H1 (cell line): ENCODE data around the gene STEAP4. TPM values are rescaled to one million over a fixed set of nuclear protein-coding genes. Genes with fewer than 3 reads are reported as not detected.

Source experiments
- CTCF ChIA-PET: fragments of 300-600 bp; sonication (Branson Sonifier 250); formaldehyde crosslinking; loops from one replicate; lab custom pipeline; 2021; ENCODE audit not compliant: partially characterized antibody; lab: Charles Lee
- POLR2A ChIA-PET: fragments of 300-600 bp; sonication (Branson Sonifier 250); formaldehyde crosslinking; loops from one replicate; lab custom pipeline; 2021; ENCODE audit warnings: inconsistent platforms; ENCODE audit not compliant: partially characterized antibody; lab: Charles Lee
- DNase-seq, 2 experiments: peaks; one replicate each; pipeline versions ENCODE4 v3.0.0 to v3.0.0-alpha.2; 2010 to 2022; ENCODE audit warnings: low spot score in 2 of 2, low read depth in 1 of 2, mixed read lengths in 1 of 2
- FAIRE-seq: peaks from 2 replicates; lab custom pipeline; 2011; peaks lifted over from hg19 to GRCh38; lab: Jason Lieb, UNC
- H2AFZ ChIP-seq: 2 replicates; pipeline ENCODE4 v1.8.1; 2012; ENCODE audit warnings: low read length, inconsistent platforms
- H2AK5ac ChIP-seq: 2 replicates; pipeline ENCODE4 v1.6.1; 2013; ENCODE audit warnings: low read depth, low read length
- H2BK120ac ChIP-seq: replicated peaks from 2 replicates; pipeline ENCODE3; 2013; ENCODE audit warnings: low read depth, low read length, inconsistent platforms
- H2BK12ac ChIP-seq: 2 replicates; pipeline ENCODE4 v1.6.1; 2013; ENCODE audit warnings: low read depth, low read length
- H2BK15ac ChIP-seq: 2 replicates; pipeline ENCODE4 v1.6.1; 2013; ENCODE audit warnings: low read length
- H2BK20ac ChIP-seq: 2 replicates; pipeline ENCODE4 v1.6.1; 2013; ENCODE audit warnings: low read length
- H2BK5ac ChIP-seq: 2 replicates; pipeline ENCODE4 v1.6.1; 2013; ENCODE audit warnings: low read depth, low read length
- H3K14ac ChIP-seq: 2 replicates; pipeline ENCODE4 v1.6.1; 2013; ENCODE audit warnings: inconsistent platforms; ENCODE audit not compliant: insufficient read length
- H3K18ac ChIP-seq: 2 replicates; pipeline ENCODE4 v1.6.1; 2013; ENCODE audit warnings: low read length; ENCODE audit errors: extremely low read depth
- H3K23ac ChIP-seq: 2 replicates; pipeline ENCODE4 v1.6.1; 2013; ENCODE audit warnings: inconsistent platforms; ENCODE audit not compliant: insufficient read length
- H3K23me2 ChIP-seq: 2 replicates; pipeline ENCODE4 v1.6.1; 2013; ENCODE audit warnings: low read depth, low read length
- H3K27ac ChIP-seq: 2 replicates; pipeline ENCODE4 v1.6.1; 2011; ENCODE audit warnings: low read depth, low read length, inconsistent platforms
- H3K27me3 ChIP-seq, 4 experiments: replicated peaks in 1 of 4; 1 replicate in 1 of 4; 2 replicates in 3 of 4; pipeline versions ENCODE4 v1.6.1 to v1.8.1; 2011 to 2013; ENCODE audit warnings: low read length in 3 of 4, mild to moderate bottlenecking in 3 of 4, inconsistent platforms in 2 of 4, mixed read lengths in 2 of 4, moderate library complexity in 1 of 4; ENCODE audit not compliant: control insufficient read depth in 3 of 4, insufficient read depth in 3 of 4; ENCODE audit errors: extremely low read depth in 1 of 4
- H3K36me3 ChIP-seq, 4 experiments: 2 replicates each; pipeline versions ENCODE4 v1.6.1 to v1.8.1; 2011 to 2013; ENCODE audit warnings: mild to moderate bottlenecking in 4 of 4, low read length in 3 of 4, moderate library complexity in 2 of 4, control low read depth in 1 of 4, inconsistent platforms in 1 of 4; ENCODE audit not compliant: insufficient read depth in 4 of 4, control insufficient read depth in 2 of 4
- H3K4ac ChIP-seq: replicated peaks from 2 replicates; pipeline ENCODE3; 2013; ENCODE audit warnings: low read length, low read depth, mixed read lengths, inconsistent platforms; ENCODE audit not compliant: insufficient read length
- H3K4me1 ChIP-seq, 4 experiments: replicated peaks in 1 of 4; 1 replicate in 1 of 4; 2 replicates in 3 of 4; pipeline versions ENCODE4 v1.6.1 to v1.8.1; 2011 to 2013; ENCODE audit warnings: low read length in 3 of 4, inconsistent platforms in 2 of 4, mixed read lengths in 1 of 4; ENCODE audit not compliant: insufficient read depth in 4 of 4, control insufficient read depth in 3 of 4
- H3K4me2 ChIP-seq, 2 experiments: 2 replicates each; pipeline versions ENCODE4 v1.6.1 to v1.8.1; 2011 to 2013; ENCODE audit warnings: low read depth in 2 of 2, low read length in 2 of 2, control low read depth in 1 of 2, inconsistent platforms in 1 of 2, mild to moderate bottlenecking in 1 of 2; ENCODE audit not compliant: insufficient read depth in 1 of 2
- H3K4me3 ChIP-seq, 4 experiments: fragments of 200-600, 300-600 bp in 1 of 4; sonication (generic), shearing (Covaris generic), sonication (Bioruptor Twin) in 1 of 4; 2 replicates each; pipeline versions ENCODE4 v1.5.1 to v1.8.1; 2011 to 2016; ENCODE audit warnings: low read length in 4 of 4, low read depth in 3 of 4, control low read depth in 2 of 4, inconsistent platforms in 2 of 4, mild to moderate bottlenecking in 2 of 4, mixed read lengths in 1 of 4, moderate library complexity in 1 of 4; ENCODE audit not compliant: insufficient read depth in 2 of 4; ENCODE audit errors: extremely low read depth in 1 of 4
- H3K56ac ChIP-seq: replicated peaks from 2 replicates; pipeline ENCODE3; 2013; ENCODE audit warnings: low read depth, mild to moderate bottlenecking, mixed read lengths, low read length, inconsistent platforms; ENCODE audit not compliant: insufficient read length
- H3K79me1 ChIP-seq: 2 replicates; pipeline ENCODE4 v1.6.1; 2013; ENCODE audit warnings: low read depth, low read length, control low read depth
- H3K79me2 ChIP-seq, 2 experiments: 2 replicates each; pipeline versions ENCODE4 v1.6.1 to v1.8.1; 2012 to 2013; ENCODE audit warnings: low read length in 2 of 2, mild to moderate bottlenecking in 2 of 2, inconsistent platforms in 1 of 2; ENCODE audit not compliant: insufficient read depth in 2 of 2, control insufficient read depth in 1 of 2
- H3K9ac ChIP-seq, 4 experiments: replicated peaks in 1 of 4; 1 replicate in 1 of 4; 2 replicates in 3 of 4; pipeline versions ENCODE4 v1.6.1 to v1.8.1; 2011 to 2013; ENCODE audit warnings: low read depth in 3 of 4, low read length in 3 of 4, control low read depth in 2 of 4, mild to moderate bottlenecking in 2 of 4, moderate library complexity in 2 of 4, inconsistent platforms in 1 of 4; ENCODE audit errors: extremely low read depth in 1 of 4
- H3K9me3 ChIP-seq, 2 experiments: 2 replicates each; pipeline versions ENCODE4 v1.6.1 to v1.8.1; 2012 to 2013; ENCODE audit warnings: mild to moderate bottlenecking in 2 of 2, moderate library complexity in 2 of 2, control low read depth in 1 of 2, inconsistent platforms in 1 of 2, low read depth in 1 of 2, low read length in 1 of 2, mixed read lengths in 1 of 2; ENCODE audit not compliant: insufficient read depth in 2 of 2
- H4K20me1 ChIP-seq, 2 experiments: replicated peaks in 1 of 2; 2 replicates each; pipeline versions ENCODE3 to v1.8.1; 2011 to 2013; ENCODE audit warnings: inconsistent platforms in 2 of 2, low read length in 2 of 2, mild to moderate bottlenecking in 1 of 2; ENCODE audit not compliant: insufficient read depth in 2 of 2, control insufficient read depth in 1 of 2
- H4K5ac ChIP-seq: 2 replicates; pipeline ENCODE4 v1.6.1; 2013; ENCODE audit warnings: low read length, low read depth, mixed read lengths, inconsistent platforms; ENCODE audit not compliant: insufficient read length
- H4K8ac ChIP-seq: 2 replicates; pipeline ENCODE4 v1.8.0; 2013; ENCODE audit warnings: mild to moderate bottlenecking, moderate library complexity, low read length, inconsistent platforms; ENCODE audit not compliant: insufficient read depth; ENCODE audit errors: extremely low read depth
- H4K91ac ChIP-seq: replicated peaks from 2 replicates; pipeline ENCODE3; 2013; ENCODE audit warnings: low read length, mixed read lengths, inconsistent platforms; ENCODE audit not compliant: insufficient read length
- BRCA1 ChIP-seq: IDR thresholded peaks from 2 replicates; pipeline ENCODE4 v1.6.1; 2012; ENCODE audit warnings: low read depth, low read length, improper control_type of control experiment
- CBX5 ChIP-seq: fragments of 300-800, 300-1000 bp; sonication (generic); IDR thresholded peaks from 2 replicates; pipeline ENCODE4 v1.7.1; 2016; ENCODE audit warnings: antibody characterized with exemption, low read length, low read depth
- CTBP2 ChIP-seq: IDR thresholded peaks from 2 replicates; pipeline ENCODE4 v1.7.0; 2011; ENCODE audit warnings: borderline replicate concordance, mild to moderate bottlenecking, moderate library complexity, mixed read lengths, low read length; ENCODE audit not compliant: insufficient read depth, insufficient read length
- HDAC6 ChIP-seq: IDR thresholded peaks from one replicate; pipeline ENCODE4 v1.7.1; 2012; ENCODE audit warnings: low read depth, mild to moderate bottlenecking, inconsistent platforms, low read length, moderate library complexity
- NRF1 ChIP-seq: IDR thresholded peaks from 2 replicates; pipeline ENCODE4 v1.6.1; 2011; ENCODE audit warnings: mild to moderate bottlenecking, low read depth, low read length, improper control_type of control experiment
- POU5F1 ChIP-seq: IDR thresholded peaks from 2 replicates; pipeline ENCODE4 v1.6.1; 2011; ENCODE audit warnings: low read depth, mild to moderate bottlenecking, low read length, moderate library complexity
- RAD21 ChIP-seq, 2 experiments: IDR thresholded peaks in 1 of 2; conservative IDR thresholded peaks in 1 of 2; 2 replicates each; pipeline ENCODE4 v1.6.1; 2011; ENCODE audit warnings: low read depth in 2 of 2, low read length in 2 of 2, improper control_type of control experiment in 1 of 2, inconsistent platforms in 1 of 2, mild to moderate bottlenecking in 1 of 2, moderate library complexity in 1 of 2
- RFX5 ChIP-seq: IDR thresholded peaks from 2 replicates; pipeline ENCODE4 v1.6.1; 2011; ENCODE audit warnings: low read depth, low read length, improper control_type of control experiment, borderline replicate concordance
- SIN3A ChIP-seq, 2 experiments: IDR thresholded peaks in 1 of 2; conservative IDR thresholded peaks in 1 of 2; 2 replicates each; pipeline ENCODE4 v1.6.1; 2011 to 2012; ENCODE audit warnings: low read length in 2 of 2, improper control_type of control experiment in 1 of 2, low read depth in 1 of 2, mild to moderate bottlenecking in 1 of 2
- SP1 ChIP-seq: IDR thresholded peaks from 2 replicates; pipeline ENCODE4 v1.6.1; 2011; ENCODE audit warnings: low read depth, low read length
- SP4 ChIP-seq: IDR thresholded peaks from 2 replicates; pipeline ENCODE4 v1.6.1; 2012; ENCODE audit warnings: low read length, inconsistent platforms
- SRF ChIP-seq: IDR thresholded peaks from 2 replicates; pipeline ENCODE4 v1.6.1; 2011; ENCODE audit warnings: mild to moderate bottlenecking, low read depth, low read length, moderate library complexity
- SUZ12 ChIP-seq: fragments of 200-600 bp; sonication (generic); IDR thresholded peaks from 2 replicates; pipeline ENCODE4 v1.6.1; 2012; ENCODE audit warnings: mild to moderate bottlenecking, inconsistent platforms, low read length, moderate library complexity, mixed read lengths
- TEAD4 ChIP-seq: IDR thresholded peaks from 2 replicates; pipeline ENCODE4 v1.6.1; 2012; ENCODE audit warnings: low read depth, low read length, inconsistent platforms, mixed read lengths
- WGBS, 2 experiments: shearing (Covaris generic) in 1 of 2; methylation state at CpG; one replicate each; pipeline versions ENCODE4 v1.1.6 to v1.1.7; 2013 to 2015; ENCODE audit warnings: low lambda C conversion rate in 2 of 2, mixed read lengths in 2 of 2, inconsistent platforms in 1 of 2, low coverage in 1 of 2, missing lambda C conversion rate in 1 of 2; ENCODE audit not compliant: insufficient replicate concordance in 2 of 2, insufficient coverage in 1 of 2, insufficient read length in 1 of 2; ENCODE audit errors: extremely low coverage in 1 of 2, missing lambda C conversion rate in 1 of 2; 5-methylcytosine and 5-hydroxymethylcytosine counted together
- polyA plus RNA-seq, 7 experiments: library from polyadenylated mRNA; depleted of rRNA in 3 of 7; stranded (reverse) in 5 of 7; unstranded in 2 of 7; fragments of >200 nt in 5 of 7; fragments of 200-250 nt in 2 of 7; gene quantifications; 1 replicate in 5 of 7; 2 replicates in 1 of 7; 4 replicates in 1 of 7; pipeline versions ENCODE4 v1.2.1 to v1.2.3, GENCODE V29; 2011 to 2013; ENCODE audit warnings: missing spikeins in 2 of 7, mixed read lengths in 2 of 7
- total RNA-seq: library from RNA; stranded (reverse); fragmentation: NEBNext Ultra II Directional; extraction: Animal tissue kit (Norgen Biotek cat#: 25700); gene quantifications from 2 replicates; pipeline ENCODE4 v1.2.1, GENCODE V29; 2021

The STEAP4 gene
- total and polyA plus RNA-seq, 2 of the 8 experiments (the other 6 are each of a cell fraction or from before 2014, with no cell fraction given): under 0.01 TPM; not detected in 1

- Histone ChIP-seq H2AK5ac (no peak overlapping the region), H2BK5ac (no peak overlapping the region), H3K4me2 (no peak overlapping the region), H4K20me1 (no peaks in the 10 kb centered on the region), H3K4me3 (no peak overlapping the region), H3K9me3 (no peaks in the 10 kb centered on the region), H2BK20ac (no peak overlapping the region), H4K5ac (no peak overlapping the region), H2BK120ac (no peak overlapping the region), H3K18ac (no peak overlapping the region), H3K4me1 (peaks cover 0 to 4% (median 0%) of the 10 kb centered on the region in 4 experiments; a peak in 1 of 7 replicates), H3K9ac (no peak overlapping the region), H3K79me2 (no peaks in the 10 kb centered on the region), H2BK15ac (no peak overlapping the region), H3K56ac (no peak overlapping the region), H4K91ac (no peak overlapping the region), H2BK12ac (no peak overlapping the region), H3K27me3 (peaks cover 0 to 1% (median 0%) of the 10 kb centered on the region in 4 experiments; a peak in 1 of 7 replicates), H3K14ac (no peak overlapping the region), H3K27ac (no peak overlapping the region), H3K23me2 (no peaks in the 10 kb centered on the region; the same call in 1 of the 2 replicates), H3K4ac (no peak overlapping the region), H3K23ac (no peak overlapping the region), H3K79me1 (no peaks in the 10 kb centered on the region), H4K8ac (no peak overlapping the region), H2AFZ (no peak overlapping the region), H3K36me3 (no peaks in the 10 kb centered on the region)
- DNase-seq: no peak
- no peak for FAIRE-seq
- ChIA-PET CTCF (interaction anchor here (0.9 to 1.8 kb wide), 2 partner anchors 22 to 558 kb away, joined by 3 to 4 read pairs; no protein-coding TSS in a partner anchor), POLR2A (no interaction called here)
- WGBS, 2 experiments: 94% methylated on average over 3 of the region's 3 CpGs; no CpG with 5 or more reads in 1 of the 2 experiments
- TF ChIP-seq SRF (no peak), SP4 (no peak), SP1 (no peak), CBX5 (no peak), BRCA1 (no peak), RAD21 (IDR thresholded peaks at IDR 0.05 in 1 of 2, conservative IDR thresholded peaks at IDR 0.05 in 1 of 2; ENCODE audit: low read depth in 2 of 2, low read length in 2 of 2) (no peak), NRF1 (no peak), CTBP2 (no peak), RFX5 (no peak), TEAD4 (no peak), HDAC6 (no peak), POU5F1 (no peak), SUZ12 (no peak), SIN3A (conservative IDR thresholded peaks at IDR 0.05 in 1 of 2, IDR thresholded peaks at IDR 0.05 in 1 of 2; ENCODE audit: low read depth in 1 of 2, low read length in 2 of 2) (no peak)
Observed at GRCh38 chr7:88276605-88277153, 30.0 kb downstream of the STEAP4 start.
